Activated CD8-positive, alpha-beta memory T cell treated with anti-CD3 and anti-CD28 coated beads, Interleukin-2, amount 10 ng/mL, durations not matched to agents 7 days and 5 days (primary cell): ENCODE data around the gene LPCAT1. TPM values are rescaled to one million over a fixed set of nuclear protein-coding genes. Genes with fewer than 3 reads are reported as not detected.

Source experiments
- ATAC-seq: fragments of 150-1000 bp; cut with Tn5 transposase; one replicate; pipeline ENCODE4 v1.10.0; 2021; ENCODE audit warnings: moderate library complexity
- CTCF ChIA-PET: fragments of 350-600 bp; sonication (Branson Sonifier 250); formaldehyde crosslinking; loops from one replicate; lab custom pipeline; 2021; ENCODE audit warnings: antibody characterized with exemption; lab: Charles Lee
- DNase-seq: peaks from one replicate; pipeline ENCODE4 v3.0.0-alpha.2; 2020
- H3K27ac Mint-ChIP-seq: one replicate; pipeline ENCODE4 v1.8.0; 2021; ENCODE audit warnings: mild to moderate bottlenecking, mixed read lengths
- H3K27me3 Mint-ChIP-seq: one replicate; pipeline ENCODE4 v1.8.0; 2021; ENCODE audit warnings: mixed read lengths
- H3K36me3 Mint-ChIP-seq: one replicate; pipeline ENCODE4 v1.8.0; 2021; ENCODE audit warnings: mild to moderate bottlenecking, mixed read lengths
- H3K4me1 Mint-ChIP-seq: one replicate; pipeline ENCODE4 v1.8.0; 2021; ENCODE audit warnings: mixed read lengths
- H3K4me3 Mint-ChIP-seq: one replicate; pipeline ENCODE4 v1.8.0; 2021; ENCODE audit warnings: mild to moderate bottlenecking, moderate library complexity, mixed read lengths
- H3K9me3 Mint-ChIP-seq: one replicate; pipeline ENCODE4 v1.8.0; 2022; ENCODE audit warnings: low read depth, mixed read lengths
- total RNA-seq, 2 experiments: library from RNA; stranded (reverse); gene quantifications; one replicate each; pipeline ENCODE4 v1.2.3, GENCODE V29; 2021

Gene LPCAT1
- total RNA-seq, 2 experiments from 2014 or later = 83.8 to 85.3 TPM

GRCh38 chr5:1504069-1504595 is 19.6 kb downstream of the LPCAT1 start:
- no peaks in the 10 kb centered on the region for H3K27me3 Mint-ChIP-seq
- peaks cover 30% of the 10 kb centered on the region for H3K4me1 Mint-ChIP-seq

GRCh38 chr5:1503241-1504068 is 20.3 kb downstream of the LPCAT1 start:
- Mint-ChIP-seq H3K27ac (peak overlapping the region; percentile 29), H3K4me3 (no peak overlapping the region), H3K36me3 (peaks cover 8% of the 10 kb centered on the region)

More at GRCh38 chr5:1504069-1504595, 19.6 kb downstream of the LPCAT1 start:
- Mint-ChIP-seq H3K27ac (no peak overlapping the region), H3K4me3 (no peak overlapping the region), H3K9me3 (no peaks in the 10 kb centered on the region), H3K36me3 (peaks cover 3% of the 10 kb centered on the region)
- ATAC-seq (no peak), DNase-seq (no peak)
- CTCF ChIA-PET = interaction anchor here (1.4 to 1.9 kb wide), 3 partner anchors 15 to 141 kb away, joined by 4 to 10 read pairs (median 4); no protein-coding TSS in a partner anchor

GRCh38 chr5:1502737-1503120 is 21.0 kb downstream of the LPCAT1 start:
- no peak for DNase-seq

More at GRCh38 chr5:1503241-1504068, 20.3 kb downstream of the LPCAT1 start:
- Mint-ChIP-seq H3K27me3 (no peaks in the 10 kb centered on the region), H3K9me3 (no peaks in the 10 kb centered on the region), H3K4me1 (peaks cover 31% of the 10 kb centered on the region)
- peak; percentile 34 for ATAC-seq
- CTCF ChIA-PET = interaction anchor here (0.7 to 1.9 kb wide), 7 partner anchors 10 to 141 kb away, joined by 3 to 10 read pairs (median 4); partner anchors contain the start of gene LPCAT1
- no peak for DNase-seq

GRCh38 chr5:1502046-1502736 is 21.6 kb downstream of the LPCAT1 start:
- no peak overlapping the region for H3K4me3 Mint-ChIP-seq
- DNase-seq (peak; percentile 58), ATAC-seq (peak; percentile 70)
- H3K36me3 Mint-ChIP-seq = peaks cover 8% of the 10 kb centered on the region
- H3K4me1 Mint-ChIP-seq = peaks cover 33% of the 10 kb centered on the region
- no peaks in the 10 kb centered on the region for H3K27me3 Mint-ChIP-seq
- H3K9me3 Mint-ChIP-seq = no peaks in the 10 kb centered on the region
- H3K27ac Mint-ChIP-seq = no peak overlapping the region
- CTCF ChIA-PET = interaction anchor here (1.2 to 1.3 kb wide), 2 partner anchors 22 to 28 kb away, joined by 4 to 5 read pairs; no protein-coding TSS in a partner anchor

More at GRCh38 chr5:1502737-1503120, 21.0 kb downstream of the LPCAT1 start:
- Mint-ChIP-seq H3K9me3 (no peaks in the 10 kb centered on the region), H3K27ac (no peak overlapping the region), H3K4me1 (peaks cover 33% of the 10 kb centered on the region), H3K4me3 (no peak overlapping the region), H3K27me3 (no peaks in the 10 kb centered on the region), H3K36me3 (peaks cover 8% of the 10 kb centered on the region)
- CTCF ChIA-PET = interaction anchor here (0.7 to 1.9 kb wide), 8 partner anchors 10 to 142 kb away, joined by 3 to 10 read pairs (median 4); partner anchors contain the start of gene LPCAT1
- ATAC-seq = no peak

GRCh38 chr5:1501372-1502045 is 22.3 kb downstream of the LPCAT1 start:
- peaks cover 8% of the 10 kb centered on the region for H3K36me3 Mint-ChIP-seq
- DNase-seq = no peak

GRCh38 chr5:1500411-1501091 is 23.2 kb downstream of the LPCAT1 start:
- Mint-ChIP-seq H3K4me3 (no peak overlapping the region), H3K9me3 (no peaks in the 10 kb centered on the region), H3K27me3 (no peaks in the 10 kb centered on the region), H3K36me3 (peaks cover 10% of the 10 kb centered on the region), H3K4me1 (peaks cover 43% of the 10 kb centered on the region), H3K27ac (no peak overlapping the region)
- no peak for ATAC-seq
- DNase-seq = no peak
- CTCF ChIA-PET = no interaction called here

More at GRCh38 chr5:1501372-1502045, 22.3 kb downstream of the LPCAT1 start:
- no peak overlapping the region for H3K4me3 Mint-ChIP-seq
- H3K27ac Mint-ChIP-seq = no peak overlapping the region
- ATAC-seq = no peak
- H3K4me1 Mint-ChIP-seq = peaks cover 39% of the 10 kb centered on the region
- CTCF ChIA-PET = interaction anchor here (1.3 kb wide), 1 partner anchor 29 kb away, joined by 4 read pairs; no protein-coding TSS in a partner anchor
- no peaks in the 10 kb centered on the region for H3K9me3 Mint-ChIP-seq
- no peaks in the 10 kb centered on the region for H3K27me3 Mint-ChIP-seq

- ATAC-seq = no peak
Measured at GRCh38 chr5:1499851-1500250, 23.9 kb downstream of the LPCAT1 start.

GRCh38 chr5:1498623-1499416 is 24.9 kb downstream of the LPCAT1 start:
- Mint-ChIP-seq H3K36me3 (peaks cover 16% of the 10 kb centered on the region), H3K4me1 (peaks cover 54% of the 10 kb centered on the region), H3K4me3 (no peak overlapping the region), H3K27me3 (no peaks in the 10 kb centered on the region), H3K9me3 (no peaks in the 10 kb centered on the region), H3K27ac (no peak overlapping the region)
- no peak for ATAC-seq
- CTCF ChIA-PET = no interaction called here
- DNase-seq = no peak

More at GRCh38 chr5:1499851-1500250, 23.9 kb downstream of the LPCAT1 start:
- H3K4me3 Mint-ChIP-seq = no peak overlapping the region
- no peak overlapping the region for H3K27ac Mint-ChIP-seq
- no peak for DNase-seq
- CTCF ChIA-PET = no interaction called here
- peaks cover 10% of the 10 kb centered on the region for H3K36me3 Mint-ChIP-seq
- H3K4me1 Mint-ChIP-seq = peaks cover 50% of the 10 kb centered on the region
- H3K27me3 Mint-ChIP-seq = no peaks in the 10 kb centered on the region
- H3K9me3 Mint-ChIP-seq = no peaks in the 10 kb centered on the region

GRCh38 chr5:1497795-1498622 is 25.8 kb downstream of the LPCAT1 start:
- Mint-ChIP-seq H3K4me3 (no peak overlapping the region), H3K27me3 (no peaks in the 10 kb centered on the region), H3K9me3 (no peaks in the 10 kb centered on the region), H3K27ac (no peak overlapping the region), H3K36me3 (peaks cover 17% of the 10 kb centered on the region), H3K4me1 (peaks cover 54% of the 10 kb centered on the region)
- DNase-seq (no peak), ATAC-seq (no peak)
- CTCF ChIA-PET = interaction anchor here (1.2 kb wide), 1 partner anchor 147 kb away, joined by 3 read pairs; no protein-coding TSS in a partner anchor

GRCh38 chr5:1497242-1497777 is 26.4 kb downstream of the LPCAT1 start:
- no peak overlapping the region for H3K27ac Mint-ChIP-seq
- H3K4me3 Mint-ChIP-seq = no peak overlapping the region
- CTCF ChIA-PET = interaction anchor here (1.2 kb wide), 1 partner anchor 147 kb away, joined by 3 read pairs; no protein-coding TSS in a partner anchor
- H3K36me3 Mint-ChIP-seq = peaks cover 21% of the 10 kb centered on the region
- H3K4me1 Mint-ChIP-seq = peaks cover 55% of the 10 kb centered on the region
- no peak for ATAC-seq
- H3K27me3 Mint-ChIP-seq = no peaks in the 10 kb centered on the region
- no peaks in the 10 kb centered on the region for H3K9me3 Mint-ChIP-seq
- DNase-seq = no peak

GRCh38 chr5:1495525-1495897 is 28.2 kb downstream of the LPCAT1 start:
- peak overlapping the region; percentile 66 for H3K27ac Mint-ChIP-seq
- H3K4me3 Mint-ChIP-seq = no peak overlapping the region
- peaks cover 68% of the 10 kb centered on the region for H3K4me1 Mint-ChIP-seq
- no peaks in the 10 kb centered on the region for H3K9me3 Mint-ChIP-seq
- H3K27me3 Mint-ChIP-seq = no peaks in the 10 kb centered on the region
- ATAC-seq (no peak), DNase-seq (no peak)
- H3K36me3 Mint-ChIP-seq = peaks cover 35% of the 10 kb centered on the region
- CTCF ChIA-PET = interaction anchor here (0.7 kb wide), 1 partner anchor 24 kb away, joined by 3 read pairs; no protein-coding TSS in a partner anchor
